Cerebellar cortex (tissue), 1 donor: ENCODE data around the gene ZNF385C.
A peak's percentile ranks its signal among the peaks of the same experiment; 100 is the strongest.
"Not testable (repeated sequence)": the region's sequence is repeated elsewhere in the genome, so short reads cannot be mapped to it uniquely, and the experiment has no call there.

Experiments used
- DNase-seq: peaks from one replicate; pipeline ENCODE4 v3.0.0-alpha.2; 2015; ENCODE audit warnings: low spot score

Gene ZNF385C

GRCh38 chr17:42050393-42051012, 47.8 kb downstream of the ZNF385C start, which contains the start of gene C17orf113:
C17orf113 (minus strand) TSS chr17:42050601; CDS start chr17:42043376, 7,225 bp downstream.
- peak; percentile 64 for DNase-seq

- DNase-seq = no peak
These were observed 48.4 kb downstream of the ZNF385C start for GRCh38 chr17:42049834-42050392.

- DNase-seq = no peak
These were observed 50.9 kb downstream of the ZNF385C start for GRCh38 chr17:42047343-42047742.

- DNase-seq = no peak
These were observed 52.6 kb downstream of the ZNF385C start for GRCh38 chr17:42045719-42046118.

- DNase-seq = no peak
These were observed 55.5 kb downstream of the ZNF385C start for GRCh38 chr17:42042598-42043319.

- DNase-seq = no peak
These were observed 56.7 kb downstream of the ZNF385C start for GRCh38 chr17:42041619-42042018.

- DNase-seq = no peak
These were observed 57.5 kb downstream of the ZNF385C start for GRCh38 chr17:42040818-42041217.

GRCh38 chr17:42039794-42040763, 58.2 kb downstream of the ZNF385C start:
- no peak for DNase-seq

- no peak for DNase-seq
These were observed 59.9 kb downstream of the ZNF385C start for GRCh38 chr17:42038221-42038973.

GRCh38 chr17:42034059-42034458, 64.2 kb downstream of the ZNF385C start:
- DNase-seq = no peak

GRCh38 chr17:42031584-42031983, 66.7 kb downstream of the ZNF385C start:
- DNase-seq = no peak

GRCh38 chr17:42028791-42029127, 69.5 kb downstream of the ZNF385C start:
- no peak for DNase-seq

GRCh38 chr17:42027961-42028790, 70.1 kb downstream of the ZNF385C start:
- DNase-seq = peak; percentile 55

- no peak for DNase-seq
These were observed 70.7 kb downstream of the ZNF385C start for GRCh38 chr17:42027590-42027889.

- no peak for DNase-seq
These were observed 71.2 kb downstream of the ZNF385C start for GRCh38 chr17:42026857-42027589.

- DNase-seq = no peak
These were observed 72.3 kb downstream of the ZNF385C start for GRCh38 chr17:42025936-42026335.

- no peak for DNase-seq
These were observed 73.1 kb downstream of the ZNF385C start for GRCh38 chr17:42025191-42025579.

- no peak for DNase-seq
These were observed 74.5 kb downstream of the ZNF385C start for GRCh38 chr17:42023524-42024349.

GRCh38 chr17:42020845-42021244, 77.4 kb downstream of the ZNF385C start:
- DNase-seq = not testable (repeated sequence)
